GM18873 (cell line): ENCODE measurements around the gene HVCN1.
"Not testable (repeated sequence)": the region's sequence is repeated elsewhere in the genome, so short reads cannot be mapped to it uniquely, and the experiment has no call there.

Experiments used
- ATAC-seq: cut with Tn5 transposase; IDR thresholded peaks from one replicate; pipeline ENCODE4 v1.9.1; 2021; ENCODE audit warnings: mild to moderate bottlenecking, moderate library complexity, moderate number of reproducible peaks; ENCODE audit not compliant: unreplicated experiment, low FRiP score

Gene HVCN1

DNA sequence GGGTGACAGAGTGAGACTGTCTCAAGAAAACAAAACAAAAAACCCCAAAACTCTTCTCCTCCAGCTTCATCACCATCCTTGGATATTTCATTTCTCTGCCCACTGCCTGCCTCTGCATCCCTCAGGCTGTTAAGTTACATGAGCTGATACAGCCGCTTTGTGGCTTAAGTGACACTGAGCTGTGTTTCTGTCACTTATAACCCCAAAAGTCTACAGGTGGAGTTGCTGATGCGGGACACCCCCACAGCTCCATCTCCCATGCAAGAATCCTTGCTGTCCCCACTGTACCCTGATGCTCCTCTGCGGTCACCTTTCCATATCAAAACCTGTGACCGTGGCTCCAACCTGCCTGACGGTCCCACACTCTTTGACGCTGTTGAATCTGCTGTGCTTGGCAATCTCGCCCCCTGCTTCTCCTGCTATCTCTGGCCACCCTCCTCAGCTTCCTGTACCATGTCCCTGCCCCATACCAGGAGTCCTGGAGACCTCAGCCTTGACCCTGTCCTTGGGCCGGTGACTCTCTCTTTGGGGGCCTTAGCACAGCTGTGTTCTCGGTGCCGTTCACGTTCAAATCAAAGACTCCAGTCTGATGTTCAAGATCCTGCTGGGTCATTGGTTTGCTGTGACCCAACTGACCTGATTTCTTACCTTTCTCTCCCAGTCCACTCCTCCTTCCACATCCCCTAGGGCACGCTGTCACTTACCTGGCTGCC lies 20.3 kb downstream of the HVCN1 start:
- ATAC-seq = no peak

DNA sequence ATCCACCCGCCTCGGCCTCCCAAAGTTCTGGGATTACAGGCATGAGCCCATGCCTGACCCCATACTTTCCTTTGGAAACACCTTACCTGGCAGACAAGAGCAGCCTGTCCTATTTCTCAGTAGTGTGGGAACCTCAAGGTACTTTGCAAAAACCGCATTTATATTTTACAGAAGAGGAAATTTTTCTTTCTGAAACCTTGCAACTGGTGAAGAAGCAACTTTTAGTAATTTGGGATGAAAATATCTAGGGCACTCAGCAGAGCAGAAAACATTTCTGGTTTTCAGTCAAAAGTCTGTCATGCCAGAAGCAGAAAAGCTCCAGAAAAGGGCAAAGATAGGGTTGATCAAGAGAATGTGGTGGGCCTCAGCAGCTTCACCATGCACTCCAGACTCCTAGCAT lies 21.2 kb downstream of the HVCN1 start:
- no peak for ATAC-seq

GRCh38 chr12:110666892-110667291 lies 22.0 kb downstream of the HVCN1 start:
- ATAC-seq = no peak

DNA sequence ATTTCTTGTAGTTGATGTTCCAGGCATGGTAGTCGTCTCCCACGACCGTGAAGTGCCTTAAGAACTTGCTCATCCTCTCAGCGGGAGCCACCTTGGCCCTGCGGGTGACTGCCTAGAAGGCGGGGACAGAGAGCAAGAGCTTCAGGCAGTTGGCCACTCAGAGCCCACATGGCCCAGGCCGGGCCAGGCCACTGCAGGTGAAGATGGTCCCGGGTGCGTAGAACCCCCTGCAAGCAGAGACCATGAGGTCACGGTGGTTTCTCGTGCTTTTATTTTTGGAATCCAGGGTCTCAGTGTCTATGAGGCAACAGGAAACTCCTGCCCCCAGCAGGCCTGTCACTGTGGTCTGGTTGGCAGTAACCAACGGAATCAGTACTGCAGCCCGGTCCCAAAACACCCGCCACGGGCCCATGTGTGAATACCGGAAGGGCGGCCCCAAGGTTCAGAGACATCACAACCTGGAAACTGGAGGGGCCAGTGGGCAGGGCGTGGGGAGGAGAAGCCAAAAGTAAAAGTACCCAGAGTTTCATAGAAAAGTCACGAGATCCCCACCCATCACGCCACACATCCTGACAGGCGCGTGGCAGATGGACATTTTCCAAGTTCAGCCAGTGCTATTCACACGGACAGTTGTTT lies 27.5 kb downstream of the HVCN1 start:
- peak; percentile 79 for ATAC-seq

DNA sequence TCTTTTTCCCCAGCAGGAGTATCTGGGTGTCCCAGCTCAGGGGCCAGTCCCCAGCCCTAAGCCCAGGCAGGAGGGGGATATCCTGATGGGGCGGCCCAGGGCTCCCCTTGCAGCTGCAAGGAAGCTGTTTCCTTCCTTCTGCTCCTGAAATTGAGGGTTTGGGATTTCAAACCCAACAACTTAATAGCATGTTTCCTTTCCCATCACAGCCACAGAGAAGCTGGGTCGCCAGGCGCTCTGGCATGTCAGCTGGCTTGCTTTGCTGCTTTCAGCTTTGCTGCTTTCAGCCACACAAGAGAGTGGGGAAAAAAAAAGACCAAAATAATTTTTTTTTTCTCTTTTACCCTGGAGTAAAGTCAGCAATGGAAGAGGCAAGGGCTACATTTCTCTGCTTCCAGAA lies 30.0 kb downstream of the HVCN1 start:
- ATAC-seq = no peak

GRCh38 chr12:110658242-110658641 lies 30.7 kb downstream of the HVCN1 start:
- ATAC-seq = no peak

DNA sequence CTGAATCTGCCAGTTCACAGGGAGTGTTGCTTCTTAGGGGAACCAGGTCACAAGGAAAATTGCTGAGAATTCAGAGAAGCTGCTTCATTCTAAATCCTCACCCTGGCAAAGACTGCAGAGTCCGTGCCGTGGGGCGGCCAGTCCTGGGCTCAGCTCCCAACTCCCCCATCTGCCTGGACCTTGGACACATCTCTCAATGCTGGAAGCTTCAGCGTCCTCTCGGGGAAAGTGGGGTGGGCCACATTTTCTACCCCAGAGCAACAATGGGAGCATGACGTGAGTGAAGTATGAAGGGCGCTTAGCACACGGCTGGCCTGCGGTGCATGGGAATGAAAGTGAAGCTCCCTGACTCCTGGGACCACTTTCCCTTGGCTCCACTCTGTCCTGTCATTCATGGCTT lies 31.2 kb downstream of the HVCN1 start:
- ATAC-seq = no peak

DNA sequence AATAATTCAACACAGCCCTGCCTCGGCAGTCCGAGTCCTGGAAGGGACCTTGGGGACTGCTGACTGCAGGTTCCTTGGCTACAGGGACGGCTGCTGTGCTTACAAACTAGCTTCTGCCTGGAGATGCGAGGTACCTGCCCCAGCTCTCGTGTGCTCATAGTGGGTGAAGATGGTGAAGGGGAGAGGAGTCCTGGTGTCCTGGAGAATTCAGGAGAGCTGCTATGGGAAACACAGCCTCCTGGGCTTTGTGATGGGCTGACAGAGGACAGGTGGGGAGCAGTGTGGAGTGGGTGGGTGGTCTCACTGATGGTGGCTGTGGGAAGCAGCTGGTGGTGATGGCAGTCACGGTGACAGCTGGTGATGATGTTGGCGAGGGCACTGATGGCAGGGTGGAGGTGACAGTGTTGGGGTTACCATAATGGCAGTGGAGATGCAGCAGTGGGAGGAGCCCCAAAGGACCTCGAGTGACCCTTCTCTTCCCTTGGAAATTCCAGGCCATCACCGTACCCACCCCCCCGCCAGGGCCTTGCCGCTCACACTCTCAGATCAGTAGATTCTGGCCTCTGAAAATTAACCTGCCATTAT lies 32.8 kb downstream of the HVCN1 start:
- no peak for ATAC-seq

- ATAC-seq = not testable (repeated sequence)
Observed at GRCh38 chr12:110654238-110654637, 34.7 kb downstream of the HVCN1 start.

- no peak for ATAC-seq
Observed at GRCh38 chr12:110649341-110649847, 39.5 kb downstream of the HVCN1 start.

GRCh38 chr12:110647631-110648040 lies 41.3 kb downstream of the HVCN1 start:
- ATAC-seq = peak; percentile 44

DNA sequence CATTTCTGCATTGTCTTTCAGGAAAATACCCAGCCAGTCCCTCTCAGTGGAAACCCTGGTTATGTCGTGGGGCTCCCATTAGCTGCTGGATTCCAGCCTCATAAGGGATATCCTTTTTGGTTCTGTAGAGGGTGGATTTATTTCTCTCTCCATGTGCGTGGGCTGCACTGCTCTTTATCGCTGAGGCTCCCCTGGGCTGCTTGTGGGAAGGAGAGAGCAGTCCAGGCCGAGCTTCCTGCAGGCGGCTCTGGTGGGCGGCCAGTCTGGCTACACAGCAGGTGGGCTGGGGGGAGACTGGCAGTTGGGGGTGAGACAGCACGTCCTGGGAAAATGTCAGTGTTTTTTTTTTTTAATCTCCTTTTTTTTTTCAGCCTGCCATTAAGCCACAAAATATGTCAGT lies 47.4 kb downstream of the HVCN1 start:
- no peak for ATAC-seq

DNA sequence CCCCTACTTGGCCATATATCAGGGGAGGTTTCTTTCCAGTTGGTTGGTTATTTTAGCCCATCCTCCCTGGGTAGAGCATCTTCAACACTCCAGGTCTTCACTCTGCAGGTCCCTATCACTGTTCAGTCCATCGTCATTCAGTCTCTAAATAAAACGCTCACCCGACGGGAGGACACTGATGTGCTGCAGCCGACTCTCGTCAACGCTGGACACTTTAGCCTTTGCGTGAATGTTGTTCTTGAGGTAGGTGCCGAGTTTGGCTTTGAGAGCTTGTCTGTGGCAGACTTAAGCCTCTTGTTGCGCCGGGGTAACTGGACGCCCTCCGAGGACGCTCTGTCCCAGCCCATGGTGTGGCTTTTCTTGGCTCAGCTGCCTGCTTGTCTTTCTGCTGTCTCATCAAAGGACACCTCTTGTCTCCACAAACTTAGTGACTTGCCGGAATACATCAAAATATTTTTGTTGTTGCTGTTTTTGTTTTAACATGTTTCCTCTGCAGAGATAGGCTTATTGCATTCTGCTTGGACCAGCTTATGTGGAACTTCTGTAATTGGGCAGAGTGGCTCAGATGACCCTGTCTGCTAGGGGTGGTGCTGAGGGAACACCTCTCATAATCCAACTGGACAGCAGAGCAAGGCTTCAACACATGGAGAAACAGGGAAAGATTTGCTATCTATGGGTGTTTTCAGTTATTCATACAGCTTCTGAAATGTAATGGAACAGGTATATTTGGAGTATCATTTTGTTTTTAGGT lies 48.5 kb downstream of the HVCN1 start:
- no peak for ATAC-seq

- ATAC-seq = no peak
Observed at GRCh38 chr12:110639336-110640141, 49.4 kb downstream of the HVCN1 start.

- ATAC-seq = no peak
Observed at GRCh38 chr12:110638796-110639195, 50.1 kb downstream of the HVCN1 start.

DNA sequence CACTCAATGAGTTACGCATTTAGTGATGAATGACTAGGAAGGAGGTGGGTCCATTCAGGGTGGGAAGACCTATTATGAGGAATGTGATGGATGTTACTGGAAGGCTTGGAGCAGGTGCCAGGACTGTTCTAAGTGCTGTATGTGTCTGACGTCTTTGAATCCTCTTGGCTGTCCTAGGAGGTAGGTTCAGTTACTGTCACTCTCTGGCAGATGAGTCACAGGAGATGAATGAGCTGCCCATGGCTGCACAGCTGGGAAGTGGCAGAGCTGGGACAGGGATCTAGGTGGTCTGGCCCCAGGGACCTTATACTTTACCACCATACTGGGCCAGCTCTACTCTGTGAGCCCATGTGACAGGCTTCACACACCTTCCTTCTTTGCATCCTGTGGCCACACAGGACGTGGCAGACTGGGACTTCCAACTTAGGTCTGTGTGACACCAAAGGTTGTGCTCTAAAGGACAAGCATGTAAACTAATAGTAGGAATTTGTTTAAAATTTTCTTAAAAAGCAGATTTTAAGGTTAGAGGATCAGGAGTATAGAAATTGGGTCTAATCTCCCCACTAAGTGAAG lies 51.0 kb downstream of the HVCN1 start:
- no peak for ATAC-seq

GRCh38 chr12:110636516-110636915 lies 52.4 kb downstream of the HVCN1 start:
- ATAC-seq = no peak

DNA sequence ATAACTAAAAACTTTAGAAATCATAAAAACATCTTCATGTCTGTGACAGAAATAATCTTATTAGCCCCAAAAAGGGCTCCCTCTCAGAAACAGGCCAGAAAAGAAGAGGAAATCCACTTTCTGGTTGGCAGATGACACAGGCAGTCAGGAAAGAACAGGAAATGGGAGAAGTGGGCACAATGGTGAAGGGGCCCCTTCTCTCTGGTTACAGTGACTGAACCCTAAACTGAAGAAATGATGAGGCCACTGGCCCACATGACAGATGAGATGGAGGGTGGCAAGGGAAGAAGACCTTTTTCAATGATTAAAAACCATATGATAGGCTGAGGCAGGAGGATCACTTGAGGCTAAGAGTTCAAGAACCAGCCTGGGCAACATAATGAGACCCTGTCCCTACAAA lies 53.9 kb downstream of the HVCN1 start:
- no peak for ATAC-seq

GRCh38 chr12:110627500-110628195 lies 61.3 kb downstream of the HVCN1 start:
- ATAC-seq = no peak
